Left forelimb (tissue), 1 donor: ENCODE measurements around the gene ZSCAN32.

Experiments
- DNase-seq: peaks from one replicate; pipeline ENCODE4 v3.0.0-alpha.2; 2018; ENCODE audit warnings: low spot score

Gene ZSCAN32

DNA sequence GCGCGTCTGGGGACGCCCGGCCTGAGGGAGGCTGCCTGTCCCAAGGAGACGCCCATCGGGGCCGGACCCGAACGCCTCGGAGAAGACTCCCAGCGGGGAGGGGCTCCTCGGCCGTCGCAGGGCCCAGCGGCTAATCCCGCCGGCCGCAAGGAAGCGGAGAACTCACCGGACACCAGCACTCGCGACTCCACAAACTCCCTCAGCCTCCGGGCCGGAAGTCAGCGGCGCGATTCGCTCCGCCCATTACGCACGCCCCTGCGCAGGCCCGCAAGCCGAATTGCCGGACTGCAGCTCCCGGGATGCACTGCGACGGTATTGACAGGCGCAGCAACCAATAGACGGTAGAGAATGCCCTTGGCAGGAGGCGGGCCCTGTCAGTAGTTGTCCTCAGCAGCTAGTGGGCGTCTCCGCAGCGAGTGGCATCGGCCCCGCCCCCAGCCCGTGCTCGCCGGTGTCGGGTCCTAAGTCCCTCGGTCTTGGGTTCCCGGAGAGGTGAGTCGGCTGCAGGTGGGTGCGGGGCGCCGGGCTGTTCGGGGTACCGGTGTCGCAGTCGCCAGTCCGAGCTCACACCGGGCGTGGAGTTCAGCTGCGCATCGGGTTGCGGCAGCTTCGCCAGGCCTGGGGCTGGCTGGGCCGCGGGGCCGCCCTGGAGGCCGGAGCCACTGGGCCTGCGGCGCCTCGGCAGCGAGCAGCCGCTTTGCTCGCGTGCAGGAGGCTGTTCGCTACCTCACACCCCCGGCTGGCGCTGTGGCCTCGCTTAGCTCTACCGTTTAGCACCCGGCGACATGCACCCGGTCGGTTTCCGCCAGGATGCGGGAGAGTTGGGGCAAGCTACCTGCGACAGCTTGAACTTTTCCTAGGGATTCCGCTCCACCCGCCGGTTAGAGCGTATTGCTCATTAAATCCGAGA, at the start of gene ZSCAN32, which contains the start of gene ZNF174:
ZSCAN32 (minus strand) TSS at position 226 of the 910 bp plus-strand sequence. CDS start 3,447 bp downstream, outside the sequence.
ZNF174 (plus strand) TSS at position 437 of the 910 bp plus-strand sequence. CDS start 790 bp downstream, outside the sequence.
- peak; percentile 98 for DNase-seq

DNA sequence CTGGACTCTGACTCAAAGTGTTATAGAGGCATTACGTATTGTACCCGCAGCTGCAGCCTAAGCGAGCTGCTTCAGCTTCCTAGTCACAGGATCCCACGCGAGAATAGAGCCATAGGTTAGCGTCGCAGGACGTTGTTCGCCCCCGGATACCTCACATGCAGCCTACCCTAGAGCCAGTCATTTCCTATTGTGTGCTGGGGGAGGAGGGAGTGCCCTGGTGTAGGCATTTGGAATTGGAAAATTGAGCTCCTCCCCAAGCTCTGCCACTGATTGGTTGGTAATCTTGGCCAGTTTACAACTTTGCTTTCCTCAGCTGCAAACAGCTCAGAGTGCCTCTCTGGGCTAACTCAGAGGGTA, 43.2 kb upstream of the ZSCAN32 start:
- no peak for DNase-seq

DNA sequence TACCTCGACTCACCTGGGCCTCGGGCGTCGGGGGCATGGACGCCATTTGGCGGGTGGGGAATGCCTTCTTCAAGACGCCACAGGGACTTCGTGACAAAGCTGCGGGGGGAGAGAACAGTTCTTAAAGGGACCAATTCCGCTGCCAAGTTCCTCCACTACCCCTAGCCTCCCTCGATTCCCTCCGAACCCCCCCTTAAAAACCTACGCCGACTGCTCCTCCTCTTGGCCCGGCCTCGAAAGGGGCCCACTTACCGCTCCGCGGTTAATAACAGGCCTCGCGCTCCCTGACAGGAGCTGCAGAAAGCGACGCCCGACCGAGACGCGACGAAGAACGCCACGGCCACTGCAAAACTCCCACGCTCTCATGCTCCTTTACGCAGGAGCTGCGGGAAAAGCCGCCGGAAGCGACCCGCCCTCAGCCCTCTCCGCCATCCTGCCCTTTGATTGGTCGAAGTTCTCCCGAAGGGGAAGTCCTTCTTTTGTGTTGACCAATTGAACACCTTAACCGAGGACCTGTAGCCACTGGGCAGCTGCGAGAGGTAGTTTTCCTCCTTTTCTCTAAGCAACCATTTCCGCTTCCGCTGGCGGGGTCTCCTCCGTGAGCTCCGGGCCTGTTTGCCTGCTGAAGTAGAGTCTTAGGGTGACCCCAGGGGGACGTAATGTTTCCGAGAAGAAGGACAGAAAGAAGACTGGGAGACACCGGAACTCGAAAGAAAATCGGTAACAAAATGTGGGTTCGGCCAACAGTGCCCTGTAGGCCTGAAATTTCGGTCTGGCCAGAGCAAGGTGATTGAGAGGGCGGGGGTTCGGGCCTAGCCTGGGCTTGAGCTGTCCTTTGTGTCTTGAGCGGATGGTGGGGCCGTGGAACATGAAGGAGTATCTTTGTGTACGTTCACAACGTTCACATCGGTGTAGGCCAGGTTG, 42.6 kb upstream of the ZSCAN32 start, which contains the start of the genes NAA60 and ZNF597:
NAA60 (plus strand) TSS at position 573 of the 924 bp plus-strand sequence. CDS start 32,548 bp downstream, outside the sequence.
ZNF597 (minus strand) TSS at position 397 of the 924 bp plus-strand sequence; CDS start at position 46, 351 bp downstream.
- DNase-seq, result peak; percentile 83

DNA sequence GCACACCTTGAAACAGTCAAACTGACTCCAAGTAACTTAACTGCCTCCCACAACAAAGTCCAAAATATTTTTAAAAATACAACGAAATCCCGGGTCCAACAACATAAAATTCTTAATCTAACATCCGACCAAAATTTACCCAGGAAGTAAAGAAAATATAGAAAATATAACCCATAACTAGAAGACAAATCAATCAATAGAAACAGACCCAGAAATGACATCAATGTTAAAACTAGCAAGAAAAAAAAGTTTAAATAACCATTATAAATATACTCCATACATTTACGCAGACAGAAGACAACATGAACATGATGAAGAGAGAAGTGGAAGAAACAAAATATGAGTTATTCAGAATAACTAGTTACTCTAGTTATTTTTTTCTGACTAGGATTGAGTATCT, 38.8 kb upstream of the ZSCAN32 start:
- DNase-seq, result no peak

DNA sequence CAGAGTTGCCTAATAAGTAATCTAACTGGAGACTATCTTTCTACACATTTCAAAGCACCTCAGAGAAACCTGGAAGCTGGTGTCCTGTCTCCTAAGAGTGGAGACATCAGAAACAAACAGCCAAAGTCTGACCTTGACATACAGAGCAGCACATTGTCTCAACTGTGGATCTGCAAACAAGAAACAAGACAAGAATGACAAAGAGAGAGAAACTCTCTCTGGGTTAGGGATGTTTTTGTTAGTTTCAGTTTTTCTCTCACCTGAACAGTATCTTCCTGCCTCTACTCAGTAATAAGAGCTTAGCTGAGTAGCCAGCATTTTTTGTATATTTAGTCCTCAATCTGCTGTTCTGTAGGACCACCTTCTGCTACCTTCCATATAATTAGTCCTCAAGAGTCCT, 33.6 kb upstream of the ZSCAN32 start:
- DNase-seq, result no peak

GRCh38 chr16:3431779-3432219, 31.0 kb upstream of the ZSCAN32 start:
- no peak for DNase-seq

DNA sequence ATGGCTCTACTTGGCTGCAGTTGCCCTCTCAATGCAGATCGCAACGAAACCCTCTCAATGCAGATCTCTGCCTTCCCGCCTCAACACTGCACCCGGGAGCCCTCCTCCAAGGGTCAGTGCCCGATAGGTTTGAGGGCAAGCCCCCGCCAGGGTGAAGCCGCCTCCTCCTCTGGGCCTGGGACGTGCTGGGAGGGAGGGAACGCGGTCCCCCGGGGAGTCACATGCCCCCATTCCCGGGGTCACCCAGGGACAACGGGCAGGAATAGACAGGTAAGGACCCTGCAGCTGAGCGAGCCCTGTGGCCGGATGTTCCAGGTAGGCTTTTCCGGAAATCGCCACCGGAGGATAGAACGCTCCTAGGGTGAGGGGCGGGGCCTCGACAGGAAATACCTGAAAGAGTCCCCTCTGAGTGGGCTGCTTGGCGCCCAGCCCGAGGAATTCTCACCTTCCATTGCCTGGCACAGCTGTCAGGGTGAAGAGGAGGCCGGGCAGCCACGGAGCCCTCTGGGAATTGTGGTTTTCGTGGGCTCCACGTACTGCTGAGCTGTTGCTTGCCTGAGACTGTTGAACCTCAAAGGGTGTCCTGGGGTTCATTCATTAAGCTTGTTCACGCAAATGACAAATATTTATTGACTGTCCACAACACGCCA, 13.1 kb upstream of the ZSCAN32 start:
- no peak for DNase-seq

DNA sequence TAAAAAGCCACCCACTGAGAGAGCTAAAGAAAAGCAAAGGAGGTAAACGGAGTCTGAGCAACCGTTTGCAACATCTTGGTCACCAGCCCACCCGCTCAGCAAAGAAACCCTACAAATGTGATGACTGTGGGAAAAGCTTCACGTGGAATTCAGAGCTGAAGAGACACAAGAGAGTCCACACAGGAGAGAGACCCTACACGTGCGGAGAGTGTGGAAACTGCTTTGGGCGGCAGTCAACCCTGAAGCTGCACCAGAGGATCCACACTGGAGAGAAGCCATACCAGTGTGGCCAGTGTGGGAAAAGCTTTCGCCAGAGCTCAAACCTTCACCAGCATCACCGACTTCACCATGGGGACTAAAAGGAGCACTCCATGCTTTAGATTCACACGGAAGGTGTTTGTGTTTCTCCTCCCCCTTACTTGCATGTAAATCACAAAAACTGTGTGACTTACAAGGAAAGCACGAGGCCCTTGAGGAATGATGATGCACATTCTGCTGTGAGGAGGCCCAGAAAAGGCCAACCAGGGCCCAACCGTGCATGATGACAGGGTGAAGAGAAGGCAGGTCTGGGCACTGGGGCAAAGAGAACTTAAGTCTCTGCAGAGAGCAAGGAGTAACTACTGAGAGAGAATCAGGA, 7.9 kb upstream of the ZSCAN32 start:
- DNase-seq, result no peak

DNA sequence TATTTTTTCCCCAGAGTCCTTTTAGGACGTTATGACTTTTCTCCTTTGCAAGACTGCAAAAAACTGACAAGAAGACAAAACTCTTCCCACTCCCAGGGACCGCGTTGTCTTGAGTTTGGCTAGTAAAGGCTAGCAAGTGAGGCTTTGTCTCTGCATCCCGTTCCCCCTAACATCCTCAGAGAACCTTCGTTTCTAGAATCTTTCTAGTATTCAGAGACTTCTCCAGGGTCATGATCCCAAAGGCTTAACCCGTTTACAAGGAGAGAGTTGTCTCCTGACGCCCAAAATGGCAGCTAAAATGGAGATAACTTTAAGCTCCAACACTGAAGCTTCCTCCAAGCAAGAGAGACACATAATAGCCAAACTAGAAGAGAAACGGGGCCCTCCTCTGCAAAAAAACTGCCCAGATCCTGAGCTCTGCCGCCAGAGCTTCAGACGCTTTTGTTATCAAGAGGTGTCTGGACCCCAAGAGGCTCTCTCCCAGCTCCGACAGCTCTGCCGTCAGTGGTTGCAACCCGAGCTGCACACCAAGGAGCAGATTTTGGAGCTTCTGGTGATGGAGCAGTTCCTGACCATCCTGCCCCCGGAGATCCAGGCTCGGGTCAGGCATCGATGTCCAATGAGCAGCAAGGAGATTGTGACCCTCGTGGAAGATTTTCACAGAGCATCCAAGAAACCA, 1.1 kb upstream of the ZSCAN32 start:
- no peak for DNase-seq

GRCh38 chr16:3400446-3400778, 392 bp downstream of the ZSCAN32 start:
- no peak for DNase-seq

GRCh38 chr16:3389663-3390338, 11.0 kb downstream of the ZSCAN32 start:
- DNase-seq, result no peak

GRCh38 chr16:3388325-3388724, 12.5 kb downstream of the ZSCAN32 start:
- DNase-seq, result no peak

- DNase-seq, result no peak
Measured at GRCh38 chr16:3383045-3383448, 17.8 kb downstream of the ZSCAN32 start.

- DNase-seq, result no peak
Measured at GRCh38 chr16:3377917-3378316, 22.9 kb downstream of the ZSCAN32 start.

GRCh38 chr16:3375680-3376079, 25.1 kb downstream of the ZSCAN32 start:
- no peak for DNase-seq

- no peak for DNase-seq
Measured at GRCh38 chr16:3369073-3369472, 31.7 kb downstream of the ZSCAN32 start.

- peak; percentile 87 for DNase-seq
Measured at GRCh38 chr16:3364774-3365427, 35.9 kb downstream of the ZSCAN32 start.

DNA sequence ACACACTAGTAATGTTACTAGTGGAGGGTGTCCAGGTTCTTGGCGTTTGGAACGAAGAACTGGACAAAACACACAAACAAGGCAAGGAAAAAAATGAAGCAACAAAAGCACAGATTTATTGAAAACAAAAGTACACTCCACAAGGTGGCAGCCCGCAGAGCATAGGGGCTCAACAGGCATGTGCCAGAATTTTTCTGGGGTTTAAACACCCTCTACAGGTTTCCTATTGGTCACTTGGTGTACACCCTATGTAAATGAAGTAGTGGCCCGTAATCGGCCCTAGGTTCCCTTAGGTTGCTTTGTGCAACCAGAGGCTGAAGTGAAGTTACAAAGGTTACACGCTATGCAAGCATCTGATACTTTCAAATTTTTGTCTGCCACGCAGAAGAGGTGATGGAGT, 37.0 kb downstream of the ZSCAN32 start:
- DNase-seq, result no peak

GRCh38 chr16:3362931-3363330, 37.9 kb downstream of the ZSCAN32 start:
- DNase-seq, result no peak

DNA sequence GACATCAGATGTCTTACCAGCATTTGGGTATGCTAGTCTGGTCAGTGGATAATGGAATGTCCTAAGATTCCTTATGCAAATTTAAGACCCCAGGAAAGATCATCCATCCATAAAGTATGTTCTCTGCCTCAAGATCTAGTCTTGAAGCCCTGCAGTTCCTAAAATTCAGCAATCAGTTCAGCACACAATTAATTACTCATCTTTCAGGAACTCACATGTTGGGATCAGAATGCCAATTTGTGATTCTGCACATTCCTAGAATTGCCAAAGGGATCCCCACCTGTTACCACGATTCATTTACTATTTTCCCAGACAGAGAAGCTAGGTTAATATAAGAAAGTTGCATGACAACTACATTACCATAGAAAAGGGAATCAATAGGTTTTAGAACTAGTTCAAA, 41.9 kb downstream of the ZSCAN32 start:
- no peak for DNase-seq
